Dermis blood vessel endothelial cell (primary cell): Measurements from ENCODE around the gene EXOC3. TPM values are rescaled to one million over a fixed set of nuclear protein-coding genes. Genes with fewer than 3 reads are reported as not detected.
A peak's percentile ranks its signal among the peaks of the same experiment; 100 is the strongest.

ENCODE experiments used
- DNase-seq: peaks from one replicate; pipeline ENCODE4 v3.0.0; 2010
- total RNA-seq: library from RNA; depleted of rRNA; stranded (reverse); fragments of >200 nt; gene quantifications from 2 replicates; pipeline ENCODE4 v1.2.3, GENCODE V29; 2014

EXOC3 gene
- total RNA-seq, 1 donor from 2014 or later = 52.1 TPM

GRCh38 chr5:440401-441201 lies 2.4 kb upstream of the EXOC3 start:
- DNase-seq = no peak

GRCh38 chr5:441996-442334 lies 1.0 kb upstream of the EXOC3 start:
- no peak for DNase-seq

- no peak for DNase-seq
These were observed 519 bp downstream of the EXOC3 start for GRCh38 chr5:443239-444151.

- DNase-seq = no peak
These were observed 1.2 kb downstream of the EXOC3 start for GRCh38 chr5:444226-444625.

- DNase-seq = no peak
These were observed 2.6 kb downstream of the EXOC3 start for GRCh38 chr5:445591-445990.

GRCh38 chr5:446066-446882 lies 3.3 kb downstream of the EXOC3 start:
- DNase-seq = no peak

GRCh38 chr5:446883-447263 lies 3.9 kb downstream of the EXOC3 start:
- peak; percentile 70 for DNase-seq

GRCh38 chr5:447501-447900 lies 4.5 kb downstream of the EXOC3 start:
- DNase-seq = no peak

GRCh38 chr5:448061-448765 lies 5.2 kb downstream of the EXOC3 start:
- DNase-seq = no peak

- DNase-seq = peak; percentile 36
These were observed 5.8 kb downstream of the EXOC3 start for GRCh38 chr5:448766-449090.

GRCh38 chr5:449151-449550 lies 6.2 kb downstream of the EXOC3 start:
- DNase-seq = no peak

GRCh38 chr5:451587-452458 lies 8.8 kb downstream of the EXOC3 start:
- DNase-seq = no peak

GRCh38 chr5:452978-453710 lies 10.2 kb downstream of the EXOC3 start:
- no peak for DNase-seq

- DNase-seq = no peak
These were observed 10.9 kb downstream of the EXOC3 start for GRCh38 chr5:453725-454481.

- no peak for DNase-seq
These were observed 12.0 kb downstream of the EXOC3 start for GRCh38 chr5:454936-455335.

GRCh38 chr5:455806-456205 lies 12.8 kb downstream of the EXOC3 start:
- peak; percentile 25 for DNase-seq

GRCh38 chr5:456351-457194 lies 13.6 kb downstream of the EXOC3 start:
- peak; percentile 78 for DNase-seq

GRCh38 chr5:457195-457961 lies 14.4 kb downstream of the EXOC3 start:
- DNase-seq = no peak
